Measurements from ENCODE around the gene ANKRD29. TPM values are rescaled to one million over a fixed set of nuclear protein-coding genes. Genes with fewer than 3 reads are reported as not detected.

The ANKRD29 gene
- total and polyA plus RNA-seq, 2 of the 4 experiments (the other 2 are of a cell fraction): 0.18 to 0.31 TPM

- Histone ChIP-seq H3K9me1 (ENCODE audit: insufficient read depth, low read length) (peaks cover 11% of the 10 kb centered on the region), H4K8ac (ENCODE audit: low read depth in 2 of 2, low read length in 2 of 2) (peak overlapping the region; percentile 25 to 63; a peak in 3 of 4 replicates), H3K79me1 (ENCODE audit: low read depth in 1 of 2, low read length in 2 of 2) (peaks cover 13 to 43% of the 10 kb centered on the region in 2 experiments), H3K14ac (replicated peaks; ENCODE audit: low read depth, low read length) (peak overlapping the region; percentile 81), H3K4me1 (ENCODE audit: control insufficient read depth, insufficient read depth, low read length) (peaks cover 8% of the 10 kb centered on the region), H2AK5ac (ENCODE audit: low read depth, low read length) (peak overlapping the region; percentile 63; the same call in 1 of the 2 replicates), H4K20me1 (ENCODE audit: insufficient read depth, low read length) (peaks cover 31% of the 10 kb centered on the region), H3K27me3 (ENCODE audit: control insufficient read depth, insufficient read depth, low read length) (no peaks in the 10 kb centered on the region), H2AK9ac (replicated peaks; ENCODE audit: low read depth, low read length, poor library complexity) (no peak overlapping the region), H3K36me3 (ENCODE audit: control insufficient read depth, insufficient read depth, low read length) (no peaks in the 10 kb centered on the region; the same call in 1 of the 2 replicates), H3K27ac (ENCODE audit: insufficient read depth, low read length) (no peak overlapping the region; the same call in 1 of the 2 replicates), H2BK20ac (ENCODE audit: low read depth, low read length) (no peak overlapping the region), H2BK120ac (ENCODE audit: low read depth, low read length) (peak overlapping the region; percentile 60; the same call in 1 of the 2 replicates), H3K56ac (ENCODE audit: extremely low read depth, insufficient read depth, low read length) (peak overlapping the region; percentile 80), H2AFZ (replicated peaks; ENCODE audit: low read length, poor library complexity) (no peak overlapping the region), H4K91ac (ENCODE audit: insufficient read depth, low read depth, low read length) (peak overlapping the region; percentile 60; the same call in 1 of the 2 replicates), H3K9me3 (ENCODE audit: control insufficient read depth, insufficient read depth, low read length) (no peaks in the 10 kb centered on the region), H2BK15ac (ENCODE audit: low read depth, low read length) (peak overlapping the region; percentile 36), H3K18ac (ENCODE audit: low read depth, low read length) (no peak overlapping the region), H3K4me2 (ENCODE audit: low read depth, low read length) (peak overlapping the region; percentile 96), H3K4ac (ENCODE audit: low read depth, low read length) (peak overlapping the region; percentile 86), H3K23ac (ENCODE audit: low read depth, low read length) (peak overlapping the region; percentile 97), H2BK5ac (ENCODE audit: low read depth, low read length, poor library complexity, severe bottlenecking) (no peak overlapping the region), H3K4me3 (ENCODE audit: insufficient read depth, low read depth, low read length) (peak overlapping the region; percentile 75), H4K5ac (ENCODE audit: low read depth, low read length) (no peak overlapping the region; the same call in 1 of the 2 replicates), H3K9ac (ENCODE audit: low read depth, low read length) (peak overlapping the region; percentile 86)
- TF ChIP-seq CTCF (conservative IDR thresholded peaks at IDR 0.05; ENCODE audit: low read depth, low read length) (no peak), FOS (IDR thresholded peaks at IDR 0.05; ENCODE audit: low read depth, low read length) (no peak), SMC3 (IDR thresholded peaks at IDR 0.05; ENCODE audit: low read depth, low read length) (no peak), RCOR1 (IDR thresholded peaks at IDR 0.05; ENCODE audit: insufficient replicate concordance, low read length) (no peak), ELK1 (IDR thresholded peaks at IDR 0.05; ENCODE audit: borderline replicate concordance, low read depth, low read length) (no peak)
- dilution Hi-C loops (cut with HindIII; ENCODE audit: low sequenced_read_pairs, unreplicated experiment): no loop called here
- ATAC-seq (ENCODE audit: low read depth): no peak
- WGBS, 2 experiments (ENCODE audit: extremely low coverage in 2 of 2, insufficient read length in 1 of 2): no CpG with 5 or more reads among the region's 19 CpGs
- ChIA-PET CTCF (no interaction called here), POLR2A (ENCODE audit: unreplicated experiment) (interaction anchor here (0.5 kb wide), 1 partner anchor 67 kb away, joined by 6 read pairs; no protein-coding TSS in a partner anchor)
- DNase-seq: no peak
- in situ Hi-C loops (cut with MboI; ENCODE audit: low sequenced_read_pairs): no loop called here
- intact Hi-C loops (cut with micrococcal nuclease): loop anchor here (5.0 kb wide), 1 partner anchor 83 kb away; the partner anchor contains the start of gene RMC1
- BruUV-seq (replicated peaks): TSS peak; percentile 24
Measured at GRCh38 chr18:23585007-23585871, 77.5 kb downstream of the ANKRD29 start.

All from IMR-90 (cell line).